MM.1S (cell line): ENCODE results near the gene NUDT22.

Source experiments
- DNase-seq: peaks from one replicate; pipeline ENCODE4 v3.0.0-alpha.2; 2015
- H2AFZ ChIP-seq: fragments of 300-600 bp; sonication (generic); 2 replicates; pipeline ENCODE4 v1.6.0; 2016; ENCODE audit warnings: antibody characterized with exemption, low read length
- H3F3A ChIP-seq: fragments of 300-600 bp; sonication (generic); 2 replicates; pipeline ENCODE4 v1.6.1; 2016; ENCODE audit warnings: mild to moderate bottlenecking, antibody characterized with exemption, low read length, moderate library complexity, mixed read lengths; ENCODE audit not compliant: insufficient read depth
- H3K27ac ChIP-seq: fragments of 300-600 bp; sonication (generic); 2 replicates; pipeline ENCODE4 v1.5.1; 2016; ENCODE audit warnings: mild to moderate bottlenecking, low read length
- H3K27me3 ChIP-seq: fragments of 300-600 bp; sonication (generic); replicated peaks from 2 replicates; pipeline ENCODE4 v1.6.0; 2016; ENCODE audit warnings: low read length; ENCODE audit not compliant: insufficient read depth
- H3K36me3 ChIP-seq: fragments of 300-600 bp; sonication (generic); replicated peaks from 2 replicates; pipeline ENCODE4 v1.6.1; 2016; ENCODE audit warnings: mild to moderate bottlenecking, low read length, mixed read lengths; ENCODE audit not compliant: insufficient read depth
- H3K4me1 ChIP-seq: fragments of 300-600 bp; sonication (generic); 2 replicates; pipeline ENCODE4 v1.6.1; 2016; ENCODE audit warnings: low read length, mixed read lengths
- H3K4me2 ChIP-seq: fragments of 300-600 bp; sonication (generic); 2 replicates; pipeline ENCODE4 v1.6.0; 2016; ENCODE audit warnings: low read depth, low read length
- H3K4me3 ChIP-seq: fragments of 300-600 bp; sonication (generic); 2 replicates; pipeline ENCODE4 v1.5.1; 2016; ENCODE audit warnings: low read length, mixed read lengths
- H3K79me2 ChIP-seq: fragments of 300-600 bp; sonication (generic); 2 replicates; pipeline ENCODE4 v1.6.1; 2016; ENCODE audit warnings: mixed run types, low read length, mixed read lengths
- H3K9ac ChIP-seq: fragments of 300-600 bp; sonication (generic); 2 replicates; pipeline ENCODE4 v1.6.1; 2016; ENCODE audit warnings: low read length, mixed read lengths
- H3K9me2 ChIP-seq: fragments of 300-600 bp; sonication (generic); replicated peaks from 2 replicates; pipeline ENCODE4 v1.6.1; 2016; ENCODE audit warnings: mild to moderate bottlenecking, low read length, mixed read lengths; ENCODE audit not compliant: insufficient read depth
- H3K9me3 ChIP-seq: fragments of 300-600 bp; sonication (generic); replicated peaks from 2 replicates; pipeline ENCODE4 v1.6.1; 2016; ENCODE audit warnings: mild to moderate bottlenecking, low read length, mixed read lengths; ENCODE audit not compliant: insufficient read depth
- H4K20me1 ChIP-seq: fragments of 300-600 bp; sonication (generic); 2 replicates; pipeline ENCODE4 v1.6.1; 2016; ENCODE audit warnings: mild to moderate bottlenecking, low read length, moderate library complexity, mixed read lengths; ENCODE audit not compliant: insufficient read depth
- EZH2 ChIP-seq: fragments of 300-600 bp; sonication (generic); optimal IDR thresholded peaks from 2 replicates; pipeline ENCODE3; 2017; ENCODE audit warnings: low read depth, mild to moderate bottlenecking, antibody characterized with exemption, low read length, mixed read lengths
- EZH2phosphoT487 ChIP-seq: fragments of 300-600 bp; sonication (generic); IDR thresholded peaks from 2 replicates; pipeline ENCODE4 v1.6.1; 2018; ENCODE audit warnings: antibody characterized with exemption, low read length
- TF ChIP-seq, protein P1 (sequence below): fragments of 300-600 bp; sonication (generic); IDR thresholded peaks from 2 replicates; pipeline ENCODE4 v1.5.1; 2016; ENCODE audit warnings: antibody characterized with exemption, low read length, mixed read lengths

Gene NUDT22

DNA sequence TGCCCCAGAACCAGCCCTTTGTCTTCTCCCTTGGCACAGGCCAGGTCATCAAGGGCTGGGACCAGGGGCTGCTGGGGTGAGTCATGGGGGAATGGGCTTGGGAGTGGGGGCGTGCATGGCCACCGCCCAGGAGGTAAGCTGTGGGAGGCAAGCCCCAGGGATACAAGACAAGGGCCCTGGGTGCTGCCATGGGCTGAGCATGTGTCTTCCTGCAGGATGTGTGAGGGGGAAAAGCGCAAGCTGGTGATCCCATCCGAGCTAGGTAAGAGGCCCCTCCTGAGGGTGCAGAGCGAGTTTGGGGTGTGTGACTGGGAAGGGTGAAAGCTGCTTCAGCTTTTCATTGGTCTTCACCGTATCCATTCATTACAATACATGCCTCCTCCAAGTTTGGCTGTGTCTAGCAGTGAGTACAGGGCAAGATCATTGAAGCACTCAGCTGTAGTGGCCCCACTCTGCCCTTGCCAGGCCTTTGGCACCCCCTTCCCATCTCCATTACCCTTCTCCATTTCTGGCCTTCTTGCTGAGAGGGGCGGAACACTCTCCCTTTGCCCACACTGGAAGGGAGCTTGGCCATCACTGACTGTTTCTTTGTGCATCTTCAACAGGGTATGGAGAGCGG lies 17.3 kb downstream of the NUDT22 start:
- Histone ChIP-seq H3K27me3 (no peaks in the 10 kb centered on the region), H3K4me2 (no peak overlapping the region), H3K9me2 (no peaks in the 10 kb centered on the region), H3K9me3 (no peaks in the 10 kb centered on the region), H4K20me1 (no peaks in the 10 kb centered on the region), H3K9ac (no peak overlapping the region), H3K36me3 (no peaks in the 10 kb centered on the region), H3F3A (peaks cover 34% of the 10 kb centered on the region), H3K27ac (no peak overlapping the region), H3K4me1 (peaks cover 23% of the 10 kb centered on the region), H3K4me3 (no peak overlapping the region), H3K79me2 (peaks cover 40% of the 10 kb centered on the region), H2AFZ (no peak overlapping the region)
- TF ChIP-seq EZH2 (no peak), EZH2phosphoT487 (no peak)
- TF ChIP-seq, protein P1, sequence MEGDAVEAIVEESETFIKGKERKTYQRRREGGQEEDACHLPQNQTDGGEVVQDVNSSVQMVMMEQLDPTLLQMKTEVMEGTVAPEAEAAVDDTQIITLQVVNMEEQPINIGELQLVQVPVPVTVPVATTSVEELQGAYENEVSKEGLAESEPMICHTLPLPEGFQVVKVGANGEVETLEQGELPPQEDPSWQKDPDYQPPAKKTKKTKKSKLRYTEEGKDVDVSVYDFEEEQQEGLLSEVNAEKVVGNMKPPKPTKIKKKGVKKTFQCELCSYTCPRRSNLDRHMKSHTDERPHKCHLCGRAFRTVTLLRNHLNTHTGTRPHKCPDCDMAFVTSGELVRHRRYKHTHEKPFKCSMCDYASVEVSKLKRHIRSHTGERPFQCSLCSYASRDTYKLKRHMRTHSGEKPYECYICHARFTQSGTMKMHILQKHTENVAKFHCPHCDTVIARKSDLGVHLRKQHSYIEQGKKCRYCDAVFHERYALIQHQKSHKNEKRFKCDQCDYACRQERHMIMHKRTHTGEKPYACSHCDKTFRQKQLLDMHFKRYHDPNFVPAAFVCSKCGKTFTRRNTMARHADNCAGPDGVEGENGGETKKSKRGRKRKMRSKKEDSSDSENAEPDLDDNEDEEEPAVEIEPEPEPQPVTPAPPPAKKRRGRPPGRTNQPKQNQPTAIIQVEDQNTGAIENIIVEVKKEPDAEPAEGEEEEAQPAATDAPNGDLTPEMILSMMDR: no peak
- DNase-seq: no peak

- no peaks in the 10 kb centered on the region for H3K9me3 ChIP-seq
- H3K36me3 ChIP-seq: no peaks in the 10 kb centered on the region
- peaks cover 20% of the 10 kb centered on the region for H3K4me1 ChIP-seq
- H3K9me2 ChIP-seq: no peaks in the 10 kb centered on the region
- H3K9ac ChIP-seq: no peak overlapping the region
- H3K4me2 ChIP-seq: no peak overlapping the region
- no peak overlapping the region for H3K4me3 ChIP-seq
- no peak overlapping the region for H2AFZ ChIP-seq
- no peak overlapping the region for H3K27ac ChIP-seq
- no peaks in the 10 kb centered on the region for H4K20me1 ChIP-seq
- TF ChIP-seq, protein P1: no peak
- TF ChIP-seq EZH2 (no peak), EZH2phosphoT487 (no peak)
- no peaks in the 10 kb centered on the region for H3K27me3 ChIP-seq
- no peak for DNase-seq
- H3F3A ChIP-seq: peaks cover 26% of the 10 kb centered on the region
- H3K79me2 ChIP-seq: peaks cover 40% of the 10 kb centered on the region
Measured at GRCh38 chr11:64244107-64244506, 18.0 kb downstream of the NUDT22 start.

- peak overlapping the region; percentile 99 for H3K4me3 ChIP-seq
- TF ChIP-seq, protein P1: no peak
- TF ChIP-seq EZH2 (no peak), EZH2phosphoT487 (no peak)
- peak overlapping the region; percentile 47; the same call in 1 of the 2 replicates for H3K27ac ChIP-seq
- H3K9me2 ChIP-seq: no peaks in the 10 kb centered on the region
- H3K9me3 ChIP-seq: no peaks in the 10 kb centered on the region
- peaks cover 40% of the 10 kb centered on the region for H3K79me2 ChIP-seq
- H3K4me1 ChIP-seq: peaks cover 13% of the 10 kb centered on the region
- peak overlapping the region; percentile 86; the same call in 1 of the 2 replicates for H3K9ac ChIP-seq
- DNase-seq: no peak
- H3K4me2 ChIP-seq: peak overlapping the region; percentile 84
- H3K27me3 ChIP-seq: no peaks in the 10 kb centered on the region
- H3F3A ChIP-seq: peaks cover 20% of the 10 kb centered on the region
- H4K20me1 ChIP-seq: no peaks in the 10 kb centered on the region
- H3K36me3 ChIP-seq: no peaks in the 10 kb centered on the region
- H2AFZ ChIP-seq: no peak overlapping the region
Measured at GRCh38 chr11:64244966-64245365, 18.9 kb downstream of the NUDT22 start.
